ENCODE measurements around the gene CELSR3. TPM values are rescaled to one million over a fixed set of nuclear protein-coding genes. Genes with fewer than 3 reads are reported as not detected.

The CELSR3 gene
- total and polyA plus RNA-seq, 2 of the 4 experiments (the other 2 are of a cell fraction): 0.18 to 0.63 TPM

- no peak overlapping the region for H2AK5ac ChIP-seq (ENCODE audit: low read depth, low read length)
- H3K9ac ChIP-seq (ENCODE audit: low read depth, low read length): peak overlapping the region; percentile 39
- H4K91ac ChIP-seq (ENCODE audit: insufficient read depth, low read depth, low read length): peak overlapping the region; percentile 12
- ATAC-seq (ENCODE audit: low read depth) (no peak), DNase-seq (no peak)
- H2AFZ ChIP-seq (replicated peaks; ENCODE audit: low read length, poor library complexity): no peak overlapping the region
- H3K4me3 ChIP-seq (ENCODE audit: insufficient read depth, low read depth, low read length): no peak overlapping the region
- H3K23ac ChIP-seq (ENCODE audit: low read depth, low read length): 0 out of 2 replicates have a peak overlapping the region, but pooled peaks have one; percentile 4
- H3K4me2 ChIP-seq (ENCODE audit: low read depth, low read length): no peak overlapping the region; the same call in 1 of the 2 replicates
- H2BK120ac ChIP-seq (ENCODE audit: low read depth, low read length): no peak overlapping the region
- CTCF ChIA-PET: no interaction called here
- H2BK20ac ChIP-seq (ENCODE audit: low read depth, low read length): peak overlapping the region; percentile 67
- intact Hi-C loops (cut with micrococcal nuclease): no loop called here
- H3K56ac ChIP-seq (ENCODE audit: extremely low read depth, insufficient read depth, low read length): peak overlapping the region; percentile 41; the same call in 1 of the 2 replicates
- H4K5ac ChIP-seq (ENCODE audit: low read depth, low read length): 0 out of 2 replicates have a peak overlapping the region, but pooled peaks have one; percentile 10
- H2BK5ac ChIP-seq (ENCODE audit: low read depth, low read length, poor library complexity, severe bottlenecking): peak overlapping the region; percentile 59
- H3K27ac ChIP-seq (ENCODE audit: insufficient read depth, low read length): peak overlapping the region; percentile 38; the same call in 1 of the 2 replicates
- peaks cover 55% of the 10 kb centered on the region for H3K36me3 ChIP-seq (ENCODE audit: control insufficient read depth, insufficient read depth, low read length)
- dilution Hi-C loops (cut with HindIII; ENCODE audit: low sequenced_read_pairs, unreplicated experiment): no loop called here
- in situ Hi-C loops (cut with MboI; ENCODE audit: low sequenced_read_pairs): no loop called here
- H3K9me3 ChIP-seq (ENCODE audit: control insufficient read depth, insufficient read depth, low read length): no peaks in the 10 kb centered on the region
- H3K18ac ChIP-seq (ENCODE audit: low read depth, low read length): peak overlapping the region; percentile 28; the same call in 1 of the 2 replicates
- peak overlapping the region in 1 of 2 experiments; percentile 38; a peak in 1 of 4 replicates for H4K8ac ChIP-seq (ENCODE audit: low read depth in 2 of 2, low read length in 2 of 2)
- POLR2A ChIA-PET (ENCODE audit: unreplicated experiment): no interaction called here
- H3K27me3 ChIP-seq (ENCODE audit: control insufficient read depth, insufficient read depth, low read length): no peaks in the 10 kb centered on the region
- 80% methylated on average over 2 of the region's 8 CpGs; no CpG with 5 or more reads in 1 of the 2 experiments for WGBS, 2 experiments (ENCODE audit: extremely low coverage in 2 of 2, insufficient read length in 1 of 2)
- TF ChIP-seq MAFK (IDR thresholded peaks at IDR 0.05; ENCODE audit: low read depth, low read length) (no peak), CTCF (conservative IDR thresholded peaks at IDR 0.05; ENCODE audit: low read depth, low read length) (no peak), NFE2L2 (IDR thresholded peaks at IDR 0.05; ENCODE audit: low read depth, low read length) (no peak), RFX5 (IDR thresholded peaks at IDR 0.05; ENCODE audit: low read depth, low read length) (no peak), FOS (IDR thresholded peaks at IDR 0.05; ENCODE audit: low read depth, low read length) (no peak), CHD1 (IDR thresholded peaks at IDR 0.05; ENCODE audit: low read depth, low read length) (no peak), ELK1 (IDR thresholded peaks at IDR 0.05; ENCODE audit: borderline replicate concordance, low read depth, low read length) (no peak), RCOR1 (IDR thresholded peaks at IDR 0.05; ENCODE audit: insufficient replicate concordance, low read length) (no peak), BHLHE40 (IDR thresholded peaks at IDR 0.05; ENCODE audit: low read depth, low read length) (no peak), POLR2A (IDR thresholded peaks at IDR 0.05; ENCODE audit: low read depth, low read length) (no peak), MXI1 (IDR thresholded peaks at IDR 0.05; ENCODE audit: borderline replicate concordance, low read depth, low read length) (no peak), SMC3 (IDR thresholded peaks at IDR 0.05; ENCODE audit: low read depth, low read length) (no peak), CEBPB (IDR thresholded peaks at IDR 0.05; ENCODE audit: low read depth, low read length) (no peak), RAD21 (IDR thresholded peaks at IDR 0.05; ENCODE audit: low read length) (no peak), MAZ (IDR thresholded peaks at IDR 0.05; ENCODE audit: borderline replicate concordance, low read depth, low read length) (no peak), USF2 (IDR thresholded peaks at IDR 0.05; ENCODE audit: low read depth, low read length) (no peak)
- peaks cover 28% of the 10 kb centered on the region for H3K9me1 ChIP-seq (ENCODE audit: insufficient read depth, low read length)
- TSS peak; percentile 43 for BruUV-seq (replicated peaks)
- peak overlapping the region; percentile 35 for H2AK9ac ChIP-seq (replicated peaks; ENCODE audit: low read depth, low read length, poor library complexity)
- peaks cover 39 to 80% of the 10 kb centered on the region in 2 experiments for H3K79me1 ChIP-seq (ENCODE audit: low read depth in 1 of 2, low read length in 2 of 2)
- H2BK15ac ChIP-seq (ENCODE audit: low read depth, low read length): no peak overlapping the region; the same call in 2 of the 3 replicates
- H3K4me1 ChIP-seq (ENCODE audit: control insufficient read depth, insufficient read depth, low read length): peaks cover 27% of the 10 kb centered on the region
- H4K20me1 ChIP-seq (ENCODE audit: insufficient read depth, low read length): peaks cover 70% of the 10 kb centered on the region
- no peak overlapping the region; the same call in 1 of the 2 replicates for H3K14ac ChIP-seq (replicated peaks; ENCODE audit: low read depth, low read length)
- peak overlapping the region; percentile 28 for H3K4ac ChIP-seq (ENCODE audit: low read depth, low read length)
These were observed 31.1 kb upstream of the CELSR3 start for GRCh38 chr3:48693826-48694225.
